IMR-90 (cell line): ENCODE measurements around the gene NUBPL. TPM values are rescaled to one million over a fixed set of nuclear protein-coding genes. Genes with fewer than 3 reads are reported as not detected.

Source experiments
- ATAC-seq: fragments of 200-7000 bp; cut with Tn5 transposase; 2 replicates; pipeline ENCODE4 v1.9.1; 2020; ENCODE audit warnings: low read depth, mild to moderate bottlenecking, moderate library complexity
- BruUV-seq: library from RNA; stranded (reverse); fragments of 400-500 nt; replicated peaks from 2 replicates; lab custom pipeline; 2021; lab: Mats Ljungman, UMichigan
- CTCF ChIA-PET: fragments of 300-600 bp; formaldehyde crosslinking; extraction: SDS; loops from one replicate; lab custom pipeline; 2021; ENCODE audit warnings: antibody characterized with exemption; lab: Yijun Ruan, JAX
- POLR2A ChIA-PET: fragments of 300-600 bp; sonication (Branson Sonifier 250); formaldehyde crosslinking; loops from one replicate; lab custom pipeline; 2022; ENCODE audit warnings: antibody characterized with exemption; ENCODE audit not compliant: unreplicated experiment; lab: Charles Lee
- DNase-seq: peaks from one replicate; pipeline ENCODE4 v3.0.0; 2013
- H2AFZ ChIP-seq: replicated peaks from 2 replicates; pipeline ENCODE3; 2013; ENCODE audit warnings: low read length, mild to moderate bottlenecking; ENCODE audit not compliant: poor library complexity
- H2AK5ac ChIP-seq: 2 replicates; pipeline ENCODE4 v1.6.1; 2013; ENCODE audit warnings: low read depth, low read length, inconsistent platforms
- H2AK9ac ChIP-seq: replicated peaks from 2 replicates; pipeline ENCODE3; 2013; ENCODE audit warnings: mild to moderate bottlenecking, low read depth, low read length, moderate library complexity; ENCODE audit not compliant: poor library complexity
- H2BK120ac ChIP-seq: 2 replicates; pipeline ENCODE4 v1.6.1; 2013; ENCODE audit warnings: low read depth, low read length, inconsistent platforms
- H2BK15ac ChIP-seq: 3 replicates; pipeline ENCODE4 v1.6.1; 2013; ENCODE audit warnings: low read depth, low read length, inconsistent platforms
- H2BK20ac ChIP-seq: 2 replicates; pipeline ENCODE4 v1.6.1; 2013; ENCODE audit warnings: low read depth, mild to moderate bottlenecking, inconsistent platforms, low read length, moderate library complexity
- H2BK5ac ChIP-seq: 2 replicates; pipeline ENCODE4 v1.6.1; 2013; ENCODE audit warnings: mild to moderate bottlenecking, low read depth, low read length, inconsistent platforms; ENCODE audit not compliant: poor library complexity, severe bottlenecking
- H3K14ac ChIP-seq: replicated peaks from 2 replicates; pipeline ENCODE4 v1.6.1; 2013; ENCODE audit warnings: low read depth, low read length, inconsistent platforms
- H3K18ac ChIP-seq: 2 replicates; pipeline ENCODE4 v1.6.1; 2013; ENCODE audit warnings: low read depth, low read length, control low read depth
- H3K23ac ChIP-seq: 2 replicates; pipeline ENCODE4 v1.6.1; 2013; ENCODE audit warnings: low read depth, low read length, inconsistent platforms
- H3K27ac ChIP-seq: 2 replicates; pipeline ENCODE4 v1.5.1; 2013; ENCODE audit warnings: mild to moderate bottlenecking, control low read depth, low read length; ENCODE audit not compliant: insufficient read depth
- H3K27me3 ChIP-seq: 2 replicates; pipeline ENCODE4 v1.6.1; 2013; ENCODE audit warnings: low read length; ENCODE audit not compliant: control insufficient read depth, insufficient read depth
- H3K36me3 ChIP-seq: 2 replicates; pipeline ENCODE4 v1.6.1; 2013; ENCODE audit warnings: low read length, mixed read lengths; ENCODE audit not compliant: control insufficient read depth, insufficient read depth
- H3K4ac ChIP-seq: 2 replicates; pipeline ENCODE4 v1.6.1; 2013; ENCODE audit warnings: low read depth, low read length, inconsistent platforms
- H3K4me1 ChIP-seq: 2 replicates; pipeline ENCODE4 v1.6.1; 2013; ENCODE audit warnings: low read length, mixed read lengths; ENCODE audit not compliant: control insufficient read depth, insufficient read depth
- H3K4me2 ChIP-seq: 2 replicates; pipeline ENCODE4 v1.6.1; 2013; ENCODE audit warnings: low read depth, mild to moderate bottlenecking, control low read depth, low read length, moderate library complexity
- H3K4me3 ChIP-seq: 2 replicates; pipeline ENCODE4 v1.5.1; 2013; ENCODE audit warnings: low read depth, mild to moderate bottlenecking, control low read depth, low read length, moderate library complexity; ENCODE audit not compliant: insufficient read depth
- H3K56ac ChIP-seq: 2 replicates; pipeline ENCODE4 v1.6.1; 2013; ENCODE audit warnings: low read length, inconsistent platforms; ENCODE audit not compliant: insufficient read depth; ENCODE audit errors: extremely low read depth
- H3K79me1 ChIP-seq, 2 experiments: 2 replicates each; pipeline ENCODE4 v1.6.1; 2013; ENCODE audit warnings: low read length in 2 of 2, inconsistent platforms in 1 of 2, low read depth in 1 of 2
- H3K9ac ChIP-seq: 2 replicates; pipeline ENCODE4 v1.6.1; 2013; ENCODE audit warnings: low read depth, low read length, control low read depth
- H3K9me1 ChIP-seq: 2 replicates; pipeline ENCODE4 v1.6.1; 2013; ENCODE audit warnings: low read length, inconsistent platforms; ENCODE audit not compliant: insufficient read depth
- H3K9me3 ChIP-seq: 2 replicates; pipeline ENCODE4 v1.6.1; 2013; ENCODE audit warnings: low read length; ENCODE audit not compliant: control insufficient read depth, insufficient read depth
- H4K20me1 ChIP-seq: 2 replicates; pipeline ENCODE4 v1.6.1; 2013; ENCODE audit warnings: low read length, inconsistent platforms; ENCODE audit not compliant: insufficient read depth
- H4K5ac ChIP-seq: 2 replicates; pipeline ENCODE4 v1.6.1; 2013; ENCODE audit warnings: mild to moderate bottlenecking, low read depth, low read length, control low read depth
- H4K8ac ChIP-seq, 2 experiments: 2 replicates each; pipeline ENCODE4 v1.6.1; 2013; ENCODE audit warnings: low read depth in 2 of 2, low read length in 2 of 2, control low read depth in 1 of 2, inconsistent platforms in 1 of 2
- H4K91ac ChIP-seq: 2 replicates; pipeline ENCODE4 v1.6.1; 2013; ENCODE audit warnings: low read depth, low read length, inconsistent platforms; ENCODE audit not compliant: insufficient read depth
- BHLHE40 ChIP-seq: fragments of 150-350 bp; IDR thresholded peaks from 2 replicates; pipeline ENCODE4 v1.6.1; 2016; ENCODE audit warnings: mild to moderate bottlenecking, low read depth, low read length
- CEBPB ChIP-seq: IDR thresholded peaks from 2 replicates; pipeline ENCODE4 v1.6.1; 2012; ENCODE audit warnings: low read depth, low read length, improper control_type of control experiment
- CHD1 ChIP-seq: IDR thresholded peaks from 2 replicates; pipeline ENCODE4 v1.6.1; 2012; ENCODE audit warnings: low read depth, low read length, improper control_type of control experiment
- CTCF ChIP-seq: conservative IDR thresholded peaks from 2 replicates; pipeline ENCODE4 v1.5.1; 2012; ENCODE audit warnings: mild to moderate bottlenecking, low read depth, low read length, improper control_type of control experiment
- FOS ChIP-seq: fragments of 150-350 bp; IDR thresholded peaks from 2 replicates; pipeline ENCODE4 v1.6.1; 2016; ENCODE audit warnings: low read depth, low read length
- MAFK ChIP-seq: IDR thresholded peaks from 2 replicates; pipeline ENCODE4 v1.6.1; 2012; ENCODE audit warnings: low read depth, low read length, improper control_type of control experiment
- MAZ ChIP-seq: IDR thresholded peaks from 2 replicates; pipeline ENCODE4 v1.6.1; 2012; ENCODE audit warnings: low read depth, mild to moderate bottlenecking, low read length, improper control_type of control experiment, moderate library complexity, borderline replicate concordance
- MXI1 ChIP-seq: IDR thresholded peaks from 2 replicates; pipeline ENCODE4 v1.6.1; 2012; ENCODE audit warnings: low read depth, mild to moderate bottlenecking, low read length, moderate library complexity, borderline replicate concordance
- POLR2A ChIP-seq: IDR thresholded peaks from 2 replicates; pipeline ENCODE4 v1.6.1; 2012; ENCODE audit warnings: mild to moderate bottlenecking, low read depth, low read length
- RAD21 ChIP-seq: IDR thresholded peaks from 2 replicates; pipeline ENCODE4 v1.6.1; 2012; ENCODE audit warnings: low read length, improper control_type of control experiment
- RCOR1 ChIP-seq: IDR thresholded peaks from 2 replicates; pipeline ENCODE4 v1.6.1; 2012; ENCODE audit warnings: mild to moderate bottlenecking, low read length, improper control_type of control experiment; ENCODE audit not compliant: insufficient replicate concordance
- RFX5 ChIP-seq: IDR thresholded peaks from 2 replicates; pipeline ENCODE4 v1.8.0; 2012; ENCODE audit warnings: low read depth, mild to moderate bottlenecking, low read length, moderate library complexity
- SMC3 ChIP-seq: fragments of 150-350 bp; IDR thresholded peaks from 2 replicates; pipeline ENCODE4 v1.6.1; 2016; ENCODE audit warnings: low read depth, mild to moderate bottlenecking, antibody characterized with exemption, low read length, moderate library complexity
- WGBS, 2 experiments: methylation state at CpG; one replicate each; pipeline versions ENCODE4 v1.1.5 to v1.1.7; 2013; ENCODE audit warnings: missing lambda C conversion rate in 2 of 2; ENCODE audit not compliant: insufficient read length in 1 of 2; ENCODE audit errors: extremely low coverage in 2 of 2; 5-methylcytosine and 5-hydroxymethylcytosine counted together
- dilution Hi-C: fragments of 300-500 bp; cut with HindIII; formaldehyde crosslinking; loops from one replicate; pipeline ENCODE4 v1.14.3; 2018; ENCODE audit warnings: low sequenced_read_pairs; ENCODE audit not compliant: unreplicated experiment
- in situ Hi-C: fragments of 300-500 bp; cut with MboI; formaldehyde crosslinking; loops from 3 replicates; pipeline ENCODE4 v1.14.3; 2019; ENCODE audit warnings: low sequenced_read_pairs, inconsistent platforms, mixed read lengths
- intact Hi-C: fragments of 100-400 bp; cut with micrococcal nuclease; formaldehyde crosslinking; loops from 2 replicates; pipeline ENCODE4 v1.10.0; 2022
- polyA plus RNA-seq, 3 experiments: library from polyadenylated mRNA; depleted of rRNA; stranded (reverse); fragments of >200 nt; gene quantifications; 2 replicates each; pipeline ENCODE4 v1.2.3, GENCODE V29; 2012; ENCODE audit warnings: low replicate concordance in 1 of 3
- total RNA-seq: library from RNA; depleted of rRNA; stranded (reverse); fragments of >200 nt; gene quantifications from 2 replicates; pipeline ENCODE4 v1.2.3, GENCODE V29; 2012
- TF ChIP-seq, protein P1 (sequence below): fragments of 150-350 bp; IDR thresholded peaks from 2 replicates; pipeline ENCODE4 v1.6.1; 2017; ENCODE audit warnings: mild to moderate bottlenecking, antibody characterized with exemption, low read length, low read depth
- TF ChIP-seq, protein P2 (sequence below): fragments of 150-350 bp; IDR thresholded peaks from 2 replicates; pipeline ENCODE4 v1.6.1; 2016; ENCODE audit warnings: low read depth, mild to moderate bottlenecking, low read length, moderate library complexity, borderline replicate concordance

The NUBPL gene
- total and polyA plus RNA-seq, 2 of the 4 experiments (the other 2 are of a cell fraction): 5.4 to 11.5 TPM

GRCh38 chr14:31749275-31749674 lies 188.1 kb downstream of the NUBPL start:
- H2BK120ac ChIP-seq: no peak overlapping the region
- DNase-seq: no peak
- no CpG with 5 or more reads among the region's 3 CpGs for WGBS, 2 experiments
- no peak overlapping the region for H4K8ac ChIP-seq
- no peak for ATAC-seq
- no peak for TF ChIP-seq CHD1
- no peak for TF ChIP-seq MAFK
- TF ChIP-seq, protein P1, sequence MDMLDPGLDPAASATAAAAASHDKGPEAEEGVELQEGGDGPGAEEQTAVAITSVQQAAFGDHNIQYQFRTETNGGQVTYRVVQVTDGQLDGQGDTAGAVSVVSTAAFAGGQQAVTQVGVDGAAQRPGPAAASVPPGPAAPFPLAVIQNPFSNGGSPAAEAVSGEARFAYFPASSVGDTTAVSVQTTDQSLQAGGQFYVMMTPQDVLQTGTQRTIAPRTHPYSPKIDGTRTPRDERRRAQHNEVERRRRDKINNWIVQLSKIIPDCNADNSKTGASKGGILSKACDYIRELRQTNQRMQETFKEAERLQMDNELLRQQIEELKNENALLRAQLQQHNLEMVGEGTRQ: no peak
- TF ChIP-seq CEBPB: no peak
- TF ChIP-seq, protein P2, sequence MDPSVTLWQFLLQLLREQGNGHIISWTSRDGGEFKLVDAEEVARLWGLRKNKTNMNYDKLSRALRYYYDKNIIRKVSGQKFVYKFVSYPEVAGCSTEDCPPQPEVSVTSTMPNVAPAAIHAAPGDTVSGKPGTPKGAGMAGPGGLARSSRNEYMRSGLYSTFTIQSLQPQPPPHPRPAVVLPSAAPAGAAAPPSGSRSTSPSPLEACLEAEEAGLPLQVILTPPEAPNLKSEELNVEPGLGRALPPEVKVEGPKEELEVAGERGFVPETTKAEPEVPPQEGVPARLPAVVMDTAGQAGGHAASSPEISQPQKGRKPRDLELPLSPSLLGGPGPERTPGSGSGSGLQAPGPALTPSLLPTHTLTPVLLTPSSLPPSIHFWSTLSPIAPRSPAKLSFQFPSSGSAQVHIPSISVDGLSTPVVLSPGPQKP: no peak
- no peak for TF ChIP-seq FOS
- no peak for TF ChIP-seq POLR2A
- TF ChIP-seq RFX5: no peak
- no peak for TF ChIP-seq MAZ
- TF ChIP-seq MXI1: no peak
- no peak for TF ChIP-seq RAD21
- TF ChIP-seq CTCF: no peak
- TF ChIP-seq SMC3: no peak
- no peak for TF ChIP-seq BHLHE40
- TF ChIP-seq RCOR1: no peak
- H2AFZ ChIP-seq: no peak overlapping the region
- H2BK15ac ChIP-seq: no peak overlapping the region
- no peaks in the 10 kb centered on the region for H3K9me1 ChIP-seq
- no peak overlapping the region for H3K14ac ChIP-seq
- no peaks in the 10 kb centered on the region for H3K79me1 ChIP-seq
- no peak overlapping the region for H2BK5ac ChIP-seq
- H4K20me1 ChIP-seq: no peaks in the 10 kb centered on the region
- no peaks in the 10 kb centered on the region for H3K4me1 ChIP-seq
- H3K18ac ChIP-seq: no peak overlapping the region
- no peak overlapping the region for H3K4me3 ChIP-seq
- H3K9me3 ChIP-seq: no peaks in the 10 kb centered on the region; the same call in 1 of the 2 replicates
- in situ Hi-C loops: no loop called here
- no peak overlapping the region for H3K56ac ChIP-seq
- intact Hi-C loops: no loop called here
- no peak overlapping the region for H3K9ac ChIP-seq
- H3K27me3 ChIP-seq: no peaks in the 10 kb centered on the region
- H4K5ac ChIP-seq: no peak overlapping the region
- BruUV-seq: no TSS peak
- H3K23ac ChIP-seq: no peak overlapping the region
- no peak overlapping the region for H3K27ac ChIP-seq
- H4K91ac ChIP-seq: no peak overlapping the region
- H2AK5ac ChIP-seq: no peak overlapping the region
- H3K4me2 ChIP-seq: no peak overlapping the region
- CTCF ChIA-PET: no interaction called here
- H2BK20ac ChIP-seq: no peak overlapping the region
- no peaks in the 10 kb centered on the region for H3K36me3 ChIP-seq
- dilution Hi-C loops: no loop called here
- H2AK9ac ChIP-seq: no peak overlapping the region
- H3K4ac ChIP-seq: no peak overlapping the region
- POLR2A ChIA-PET: no interaction called here
